Pancreas (tissue), 10 donors: ENCODE results near the gene GRIK3. TPM values are rescaled to one million over a fixed set of nuclear protein-coding genes. Genes with fewer than 3 reads are reported as not detected.

ENCODE experiments used
- ATAC-seq, 4 donors: fragments of 200-7000 bp; cut with Tn5 transposase; one replicate each; pipeline versions ENCODE4 v1.8.0 to v1.9.1; 2020; ENCODE audit warnings: mild to moderate bottlenecking in 4 of 4, moderate library complexity in 4 of 4
- DNase-seq, 6 donors: peaks; one replicate each; pipeline ENCODE4 v3.0.0-alpha.2; 2020
- FAIRE-seq: peaks from 2 replicates; lab custom pipeline; 2012; peaks lifted over from hg19 to GRCh38; lab: Jason Lieb, UNC
- H3K27ac ChIP-seq, 4 donors: fragments of 200-600 bp; sonication (generic); 1 replicate in 3 of 4; 2 replicates in 1 of 4; pipeline versions ENCODE4 v1.5.0 to v1.8.0; 2020
- H3K27me3 ChIP-seq, 4 donors: fragments of 200-600 bp; one replicate each; pipeline ENCODE4 v1.8.0; 2021
- H3K36me3 ChIP-seq, 3 donors: fragments of 200-600 bp; sonication (generic) in 1 of 3; one replicate each; pipeline versions ENCODE4 v1.5.0 to v1.8.0; 2020 to 2021
- H3K4me1 ChIP-seq, 3 donors: fragments of 200-600 bp; one replicate each; pipeline ENCODE4 v1.8.0; 2021
- H3K4me3 ChIP-seq, 4 donors: fragments of 200-600 bp; sonication (generic) in 2 of 4; one replicate each; pipeline versions ENCODE4 v1.5.0 to v1.8.0; 2020 to 2021
- H3K9me3 ChIP-seq, 4 donors: fragments of 200-600 bp; one replicate each; pipeline ENCODE4 v1.8.0; 2021
- CTCF ChIP-seq, 4 donors: fragments of 200-600 bp; sonication (generic) in 3 of 4; IDR thresholded peaks; one replicate each; pipeline versions ENCODE4 v1.5.0 to v1.8.0; 2021; ENCODE audit warnings: antibody characterized with exemption in 4 of 4
- WGBS, 2 donors: extraction: QIAGEN DNeasy Blood & Tissue Kit; methylation state at CpG; one replicate each; pipeline ENCODE4 v1.1.7; 2013; 5-methylcytosine and 5-hydroxymethylcytosine counted together
- intact Hi-C, 3 donors: fragments of 100-400 bp; cut with DNase I; formaldehyde crosslinking; loops; one replicate each; pipeline versions ENCODE4 v1.11.1 to v1.14.2; 2022
- polyA plus RNA-seq, 2 donors: library from polyadenylated mRNA; stranded (reverse); fragments of 200-250 nt; gene quantifications; one replicate each; pipeline ENCODE4 v1.2.3, GENCODE V29; 2013
- total RNA-seq, 6 donors: library from RNA; stranded (reverse); fragmentation: NEBNext Ultra II Directional in 4 of 6; extraction: Animal tissue kit (Norgen Biotek cat#: 25700) in 4 of 6; gene quantifications; one replicate each; pipeline versions ENCODE4 v1.2.1 to v1.2.4, GENCODE V29; 2021 to 2023
- donor health status: healthy with polysubstance abuse.
- donor health status: DM: no; HTN: no; CAD: no; lungs with moderate emphysema.
- donor health status: DM: no; HTN: no; CAD: no.
- donor health status: control.
- donor health status: control.
- donor health status: Bipolar disorder and iron deficiency.
- donor health status: DM: yes; HTN: yes; CAD: no.
- donor health status: DM: no; HTN: no; CAD: no.
- donor health status: DM: no; HTN: no; CAD: no.
- donor health status: DM: yes; HTN: yes; CAD: no.

GRIK3 gene
- total and polyA plus RNA-seq, 8 donors, result 0.08 to 0.47 (median 0.23) TPM

- WGBS, 2 donors, result 32 to 38% methylated on average over 12 of the region's 12 CpGs
- H3K36me3 ChIP-seq, result no peaks in the 10 kb centered on the region
- TF ChIP-seq CTCF (IDR thresholded peaks at IDR 0.05), result no peak
- no peaks in the 10 kb centered on the region for H3K9me3 ChIP-seq
- no peak overlapping the region for H3K4me3 ChIP-seq
- intact Hi-C loops, result no loop called here
- ATAC-seq, result no peak
- FAIRE-seq, result no peak
- no peaks in the 10 kb centered on the region for H3K4me1 ChIP-seq
- H3K27ac ChIP-seq, result no peak overlapping the region
- H3K27me3 ChIP-seq, result no peaks in the 10 kb centered on the region
- no peak for DNase-seq
These were observed 92.2 kb downstream of the GRIK3 start for GRCh38 chr1:36942148-36942547.

- no peak overlapping the region for H3K4me3 ChIP-seq
- intact Hi-C loops, result no loop called here
- no peak for ATAC-seq
- no peak overlapping the region for H3K27ac ChIP-seq
- DNase-seq, result no peak
- H3K9me3 ChIP-seq, result no peaks in the 10 kb centered on the region
- FAIRE-seq, result no peak
- no peaks in the 10 kb centered on the region for H3K36me3 ChIP-seq
- 26 to 33% methylated on average over 8 of the region's 8 CpGs for WGBS, 2 donors
- no peaks in the 10 kb centered on the region for H3K27me3 ChIP-seq
- no peaks in the 10 kb centered on the region for H3K4me1 ChIP-seq
- TF ChIP-seq CTCF (IDR thresholded peaks at IDR 0.05), result no peak
These were observed 92.9 kb downstream of the GRIK3 start for GRCh38 chr1:36941316-36941978.

GRCh38 chr1:36938819-36939218 lies 95.5 kb downstream of the GRIK3 start:
- intact Hi-C loops, result no loop called here
- WGBS, 2 donors, result 39 to 44% methylated on average over 7 of the region's 7 CpGs
- FAIRE-seq (no peak), DNase-seq (no peak), ATAC-seq (no peak)
- no peaks in the 10 kb centered on the region for H3K9me3 ChIP-seq
- H3K27ac ChIP-seq, result no peak overlapping the region
- H3K27me3 ChIP-seq, result no peaks in the 10 kb centered on the region
- no peak for TF ChIP-seq CTCF (IDR thresholded peaks at IDR 0.05)
- H3K36me3 ChIP-seq, result no peaks in the 10 kb centered on the region
- no peaks in the 10 kb centered on the region for H3K4me1 ChIP-seq
- no peak overlapping the region for H3K4me3 ChIP-seq

- H3K36me3 ChIP-seq, result no peaks in the 10 kb centered on the region
- no peak for DNase-seq
- H3K27me3 ChIP-seq, result no peaks in the 10 kb centered on the region
- intact Hi-C loops, result no loop called here
- TF ChIP-seq CTCF (IDR thresholded peaks at IDR 0.05), result no peak
- WGBS, 2 donors, result 56 to 65% methylated on average over 6 of the region's 6 CpGs
- no peak overlapping the region for H3K4me3 ChIP-seq
- no peaks in the 10 kb centered on the region for H3K4me1 ChIP-seq
- no peak overlapping the region for H3K27ac ChIP-seq
- ATAC-seq, result no peak
- no peak for FAIRE-seq
- H3K9me3 ChIP-seq, result no peaks in the 10 kb centered on the region
These were observed 96.9 kb downstream of the GRIK3 start for GRCh38 chr1:36937371-36937770.

GRCh38 chr1:36934061-36934460 lies 100.3 kb downstream of the GRIK3 start:
- Histone ChIP-seq H3K9me3 (no peaks in the 10 kb centered on the region), H3K27ac (no peak overlapping the region), H3K4me1 (no peaks in the 10 kb centered on the region), H3K4me3 (no peak overlapping the region), H3K36me3 (no peaks in the 10 kb centered on the region), H3K27me3 (no peaks in the 10 kb centered on the region)
- no peak for TF ChIP-seq CTCF (IDR thresholded peaks at IDR 0.05)
- FAIRE-seq, result no peak
- ATAC-seq, result peak in 1 of 4 donors; percentile 44
- intact Hi-C loops, result no loop called here
- DNase-seq, result no peak
- WGBS, 2 donors, result 34 to 38% methylated on average over 2 of the region's 2 CpGs
